ENCODE data around the gene DYRK1A.

DNA sequence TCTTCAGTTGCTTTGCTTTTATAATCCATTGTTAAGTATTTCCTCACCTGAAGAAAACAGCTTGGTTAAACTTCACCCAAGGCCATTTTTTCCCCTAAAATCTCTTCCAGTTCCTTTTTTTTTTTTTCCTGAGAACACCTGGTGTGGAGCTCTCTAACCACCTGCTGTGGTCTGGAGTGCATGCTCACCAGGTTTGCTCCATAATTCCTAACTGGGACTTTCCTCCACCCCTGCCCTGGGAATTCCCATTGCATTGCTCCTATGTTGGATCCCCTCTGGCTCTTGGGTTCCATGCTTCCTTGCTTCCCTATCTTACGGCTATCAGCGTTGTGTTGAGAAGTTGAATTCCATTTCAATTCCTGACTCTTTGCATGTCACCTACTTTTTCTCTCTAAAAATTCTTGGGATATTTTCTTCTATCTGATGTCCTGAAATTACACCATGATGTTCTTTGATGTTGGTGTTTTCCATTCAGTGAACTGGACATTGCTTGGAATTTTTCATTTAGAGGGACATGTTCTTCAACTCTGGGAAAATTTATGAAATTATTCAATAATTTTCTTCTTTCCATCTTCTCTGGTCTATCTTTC is 19.6 kb upstream of the DYRK1A start:
- TF ChIP-seq, protein P1, sequence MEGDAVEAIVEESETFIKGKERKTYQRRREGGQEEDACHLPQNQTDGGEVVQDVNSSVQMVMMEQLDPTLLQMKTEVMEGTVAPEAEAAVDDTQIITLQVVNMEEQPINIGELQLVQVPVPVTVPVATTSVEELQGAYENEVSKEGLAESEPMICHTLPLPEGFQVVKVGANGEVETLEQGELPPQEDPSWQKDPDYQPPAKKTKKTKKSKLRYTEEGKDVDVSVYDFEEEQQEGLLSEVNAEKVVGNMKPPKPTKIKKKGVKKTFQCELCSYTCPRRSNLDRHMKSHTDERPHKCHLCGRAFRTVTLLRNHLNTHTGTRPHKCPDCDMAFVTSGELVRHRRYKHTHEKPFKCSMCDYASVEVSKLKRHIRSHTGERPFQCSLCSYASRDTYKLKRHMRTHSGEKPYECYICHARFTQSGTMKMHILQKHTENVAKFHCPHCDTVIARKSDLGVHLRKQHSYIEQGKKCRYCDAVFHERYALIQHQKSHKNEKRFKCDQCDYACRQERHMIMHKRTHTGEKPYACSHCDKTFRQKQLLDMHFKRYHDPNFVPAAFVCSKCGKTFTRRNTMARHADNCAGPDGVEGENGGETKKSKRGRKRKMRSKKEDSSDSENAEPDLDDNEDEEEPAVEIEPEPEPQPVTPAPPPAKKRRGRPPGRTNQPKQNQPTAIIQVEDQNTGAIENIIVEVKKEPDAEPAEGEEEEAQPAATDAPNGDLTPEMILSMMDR (CRISPR knock-in tag; IDR thresholded peaks at IDR 0.05): no peak
- TF ChIP-seq RARA (CRISPR knock-in tag; IDR thresholded peaks at IDR 0.05): no peak
- TF ChIP-seq POLR2A (IDR thresholded peaks at IDR 0.05; ENCODE audit: insufficient read depth in 1 of 2, low read depth in 2 of 2, low read length in 2 of 2): no peak
- TF ChIP-seq, protein P2, sequence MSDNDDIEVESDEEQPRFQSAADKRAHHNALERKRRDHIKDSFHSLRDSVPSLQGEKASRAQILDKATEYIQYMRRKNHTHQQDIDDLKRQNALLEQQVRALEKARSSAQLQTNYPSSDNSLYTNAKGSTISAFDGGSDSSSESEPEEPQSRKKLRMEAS (IDR thresholded peaks at IDR 0.05): no peak
- TF ChIP-seq, protein P3, sequence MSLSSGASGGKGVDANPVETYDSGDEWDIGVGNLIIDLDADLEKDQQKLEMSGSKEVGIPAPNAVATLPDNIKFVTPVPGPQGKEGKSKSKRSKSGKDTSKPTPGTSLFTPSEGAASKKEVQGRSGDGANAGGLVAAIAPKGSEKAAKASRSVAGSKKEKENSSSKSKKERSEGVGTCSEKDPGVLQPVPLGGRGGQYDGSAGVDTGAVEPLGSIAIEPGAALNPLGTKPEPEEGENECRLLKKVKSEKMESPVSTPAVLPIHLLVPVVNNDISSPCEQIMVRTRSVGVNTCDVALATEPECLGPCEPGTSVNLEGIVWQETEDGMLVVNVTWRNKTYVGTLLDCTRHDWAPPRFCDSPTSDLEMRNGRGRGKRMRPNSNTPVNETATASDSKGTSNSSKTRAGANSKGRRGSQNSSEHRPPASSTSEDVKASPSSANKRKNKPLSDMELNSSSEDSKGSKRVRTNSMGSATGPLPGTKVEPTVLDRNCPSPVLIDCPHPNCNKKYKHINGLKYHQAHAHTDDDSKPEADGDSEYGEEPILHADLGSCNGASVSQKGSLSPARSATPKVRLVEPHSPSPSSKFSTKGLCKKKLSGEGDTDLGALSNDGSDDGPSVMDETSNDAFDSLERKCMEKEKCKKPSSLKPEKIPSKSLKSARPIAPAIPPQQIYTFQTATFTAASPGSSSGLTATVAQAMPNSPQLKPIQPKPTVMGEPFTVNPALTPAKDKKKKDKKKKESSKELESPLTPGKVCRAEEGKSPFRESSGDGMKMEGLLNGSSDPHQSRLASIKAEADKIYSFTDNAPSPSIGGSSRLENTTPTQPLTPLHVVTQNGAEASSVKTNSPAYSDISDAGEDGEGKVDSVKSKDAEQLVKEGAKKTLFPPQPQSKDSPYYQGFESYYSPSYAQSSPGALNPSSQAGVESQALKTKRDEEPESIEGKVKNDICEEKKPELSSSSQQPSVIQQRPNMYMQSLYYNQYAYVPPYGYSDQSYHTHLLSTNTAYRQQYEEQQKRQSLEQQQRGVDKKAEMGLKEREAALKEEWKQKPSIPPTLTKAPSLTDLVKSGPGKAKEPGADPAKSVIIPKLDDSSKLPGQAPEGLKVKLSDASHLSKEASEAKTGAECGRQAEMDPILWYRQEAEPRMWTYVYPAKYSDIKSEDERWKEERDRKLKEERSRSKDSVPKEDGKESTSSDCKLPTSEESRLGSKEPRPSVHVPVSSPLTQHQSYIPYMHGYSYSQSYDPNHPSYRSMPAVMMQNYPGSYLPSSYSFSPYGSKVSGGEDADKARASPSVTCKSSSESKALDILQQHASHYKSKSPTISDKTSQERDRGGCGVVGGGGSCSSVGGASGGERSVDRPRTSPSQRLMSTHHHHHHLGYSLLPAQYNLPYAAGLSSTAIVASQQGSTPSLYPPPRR (CRISPR knock-in tag; IDR thresholded peaks at IDR 0.05; ENCODE audit: borderline replicate concordance): no peak
